H9 (cell line): Measurements from ENCODE around the gene ZNF593. TPM values are rescaled to one million over a fixed set of nuclear protein-coding genes. Genes with fewer than 3 reads are reported as not detected.

Experiments
- DNase-seq: peaks from one replicate; pipeline ENCODE4 v3.0.0-alpha.2; 2017
- H2AFZ ChIP-seq: one replicate; pipeline ENCODE4 v1.6.1; 2013; ENCODE audit warnings: mild to moderate bottlenecking, low read length, control low read depth, moderate library complexity
- H2AK5ac ChIP-seq: 2 replicates; pipeline ENCODE4 v1.6.1; 2013; ENCODE audit warnings: low read length, control low read depth, mixed read lengths; ENCODE audit not compliant: insufficient read length
- H2BK120ac ChIP-seq: one replicate; pipeline ENCODE4 v1.6.1; 2013; ENCODE audit warnings: low read depth, mild to moderate bottlenecking, low read length, control low read depth, inconsistent platforms; ENCODE audit not compliant: poor library complexity, severe bottlenecking
- H2BK12ac ChIP-seq: 2 replicates; pipeline ENCODE4 v1.6.1; 2013; ENCODE audit warnings: low read length, control low read depth, mixed read lengths, low read depth; ENCODE audit not compliant: insufficient read length
- H2BK15ac ChIP-seq: 2 replicates; pipeline ENCODE4 v1.6.1; 2013; ENCODE audit warnings: low read depth, low read length, control low read depth
- H2BK20ac ChIP-seq: one replicate; pipeline ENCODE4 v1.6.1; 2013; ENCODE audit warnings: low read depth, mild to moderate bottlenecking, low read length, control low read depth, inconsistent platforms; ENCODE audit not compliant: poor library complexity, severe bottlenecking
- H2BK5ac ChIP-seq: 2 replicates; pipeline ENCODE4 v1.6.1; 2013; ENCODE audit warnings: low read length, control low read depth, mixed read lengths; ENCODE audit not compliant: insufficient read length
- H3K14ac ChIP-seq: 2 replicates; pipeline ENCODE4 v1.6.1; 2013; ENCODE audit warnings: low read length, control low read depth; ENCODE audit not compliant: insufficient read depth
- H3K18ac ChIP-seq: 2 replicates; pipeline ENCODE4 v1.6.1; 2013; ENCODE audit warnings: low read depth, mild to moderate bottlenecking, mixed read lengths, low read length, control low read depth; ENCODE audit not compliant: insufficient read length
- H3K23ac ChIP-seq: 2 replicates; pipeline ENCODE4 v1.6.1; 2013; ENCODE audit warnings: low read length, control low read depth, mixed read lengths, low read depth; ENCODE audit not compliant: insufficient read length
- H3K23me2 ChIP-seq: 2 replicates; pipeline ENCODE4 v1.6.1; 2013; ENCODE audit warnings: low read depth, mild to moderate bottlenecking, mixed read lengths, low read length, control low read depth; ENCODE audit not compliant: insufficient read length, poor library complexity, severe bottlenecking
- H3K27ac ChIP-seq: 2 replicates; pipeline ENCODE4 v1.5.1; 2013; ENCODE audit warnings: low read length, control low read depth, mixed read lengths, low read depth; ENCODE audit not compliant: insufficient read length
- H3K27me3 ChIP-seq: 2 replicates; pipeline ENCODE4 v1.6.1; 2013; ENCODE audit warnings: low read length, control low read depth, inconsistent platforms; ENCODE audit not compliant: insufficient read depth
- H3K4ac ChIP-seq: 2 replicates; pipeline ENCODE4 v1.6.1; 2013; ENCODE audit warnings: low read depth, mild to moderate bottlenecking, control low read depth, inconsistent platforms, low read length, moderate library complexity
- H3K4me1 ChIP-seq: 2 replicates; pipeline ENCODE4 v1.6.1; 2013; ENCODE audit warnings: low read length, control low read depth, inconsistent platforms; ENCODE audit not compliant: insufficient read depth
- H3K4me2 ChIP-seq: 2 replicates; pipeline ENCODE4 v1.6.1; 2013; ENCODE audit warnings: low read length, control low read depth, mixed read lengths; ENCODE audit not compliant: insufficient read length, insufficient read depth
- H3K56ac ChIP-seq: 2 replicates; pipeline ENCODE4 v1.6.1; 2013; ENCODE audit warnings: low read depth, mild to moderate bottlenecking, mixed read lengths, low read length, control low read depth; ENCODE audit not compliant: insufficient read length
- H3K79me1 ChIP-seq: 2 replicates; pipeline ENCODE4 v1.6.1; 2013; ENCODE audit warnings: low read depth, mild to moderate bottlenecking, moderate library complexity, low read length, control low read depth, inconsistent platforms; ENCODE audit not compliant: insufficient read depth, poor library complexity, severe bottlenecking
- H3K79me2 ChIP-seq: 2 replicates; pipeline ENCODE4 v1.6.1; 2013; ENCODE audit warnings: low read length, control low read depth, inconsistent platforms; ENCODE audit not compliant: insufficient read depth
- H3K9ac ChIP-seq: 2 replicates; pipeline ENCODE4 v1.6.1; 2013; ENCODE audit warnings: low read length, control low read depth, mixed read lengths; ENCODE audit not compliant: insufficient read length; ENCODE audit errors: extremely low read depth
- H3K9me3 ChIP-seq: one replicate; pipeline ENCODE4 v1.6.1; 2013; ENCODE audit warnings: low read depth, low read length, inconsistent platforms; ENCODE audit not compliant: control insufficient read depth
- H3T11ph ChIP-seq: one replicate; pipeline ENCODE4 v1.6.1; 2013; ENCODE audit warnings: mild to moderate bottlenecking, low read length, control low read depth, inconsistent platforms
- H4K20me1 ChIP-seq: one replicate; pipeline ENCODE4 v1.6.1; 2013; ENCODE audit not compliant: control insufficient read depth, insufficient read length, insufficient read depth
- H4K5ac ChIP-seq: 2 replicates; pipeline ENCODE4 v1.6.1; 2013; ENCODE audit warnings: low read depth, mild to moderate bottlenecking, mixed read lengths, low read length, control low read depth; ENCODE audit not compliant: insufficient read length
- H4K8ac ChIP-seq: replicated peaks from 2 replicates; pipeline ENCODE4 v1.6.1; 2013; ENCODE audit warnings: low read length, control low read depth, mixed read lengths, low read depth; ENCODE audit not compliant: insufficient read length
- H4K91ac ChIP-seq: 2 replicates; pipeline ENCODE4 v1.6.1; 2013; ENCODE audit warnings: low read depth, mild to moderate bottlenecking, moderate library complexity, mixed read lengths, low read length, control low read depth; ENCODE audit not compliant: insufficient read length
- H3K27ac Mint-ChIP-seq, 3 experiments: 2 replicates in 2 of 3; 3 replicates in 1 of 3; pipeline ENCODE4 v1.8.0; 2020 to 2021; ENCODE audit warnings: mixed read lengths in 3 of 3, mild to moderate bottlenecking in 1 of 3, moderate library complexity in 1 of 3
- H3K27me3 Mint-ChIP-seq: 2 replicates; pipeline ENCODE4 v1.8.0; 2021; ENCODE audit warnings: low read depth, mild to moderate bottlenecking, moderate library complexity, mixed read lengths
- H3K36me3 Mint-ChIP-seq, 3 experiments: 2 replicates in 2 of 3; 3 replicates in 1 of 3; pipeline ENCODE4 v1.8.0; 2020 to 2021; ENCODE audit warnings: low read depth in 3 of 3, mixed read lengths in 3 of 3; ENCODE audit not compliant: insufficient read depth in 1 of 3
- H3K4me1 Mint-ChIP-seq, 2 experiments: 2 replicates each; pipeline ENCODE4 v1.8.0; 2020; ENCODE audit warnings: mixed read lengths in 2 of 2
- H3K4me3 Mint-ChIP-seq, 2 experiments: 2 replicates in 1 of 2; 3 replicates in 1 of 2; pipeline ENCODE4 v1.8.0; 2020 to 2021; ENCODE audit warnings: mild to moderate bottlenecking in 2 of 2, mixed read lengths in 2 of 2, moderate library complexity in 1 of 2
- H3K9me3 Mint-ChIP-seq, 2 experiments: 2 replicates in 1 of 2; 3 replicates in 1 of 2; pipeline ENCODE4 v1.8.0; 2020; ENCODE audit warnings: mild to moderate bottlenecking in 2 of 2, mixed read lengths in 2 of 2, moderate library complexity in 1 of 2
- WGBS: extraction: QIAGEN DNeasy Blood & Tissue Kit; methylation state at CpG from one replicate; pipeline ENCODE4 v1.1.7; 2013; ENCODE audit warnings: missing lambda C conversion rate, low lambda C conversion rate, mixed read lengths; ENCODE audit not compliant: insufficient read length; ENCODE audit errors: extremely low coverage; 5-methylcytosine and 5-hydroxymethylcytosine counted together
- total RNA-seq: library from RNA; stranded (reverse); gene quantifications from 2 replicates; pipeline ENCODE4 v1.2.1, GENCODE V29; 2021
- TF ChIP-seq, protein P1 (sequence below): fragments of 200-600 bp; sonication (generic); conservative IDR thresholded peaks from 3 replicates; pipeline ENCODE4 v1.8.0; 2021; ENCODE audit warnings: antibody characterized with exemption, mild to moderate bottlenecking

Gene ZNF593
- total RNA-seq, 1 experiment from 2014 or later = 48.2 TPM

DNA sequence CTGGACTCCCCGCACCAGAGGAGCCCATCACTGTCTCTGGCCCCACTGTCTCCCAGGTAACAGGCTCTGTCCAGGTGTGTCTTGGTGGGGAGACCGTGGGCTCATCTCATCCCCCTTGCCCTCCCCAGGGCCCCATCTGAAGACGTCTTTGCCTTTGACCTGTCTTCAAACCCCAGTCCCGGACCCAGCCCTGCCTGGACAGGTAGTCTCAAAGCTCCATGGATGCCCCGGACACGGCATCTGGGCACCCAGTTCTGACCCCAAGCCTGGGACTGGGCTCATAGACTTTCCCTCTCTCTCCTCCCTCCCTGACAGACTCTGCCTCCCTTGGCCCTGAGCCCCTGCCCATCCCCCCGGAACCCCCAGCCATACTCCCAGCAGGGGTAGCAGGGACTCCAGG is 14.4 kb downstream of the ZNF593 start:
- Histone ChIP-seq H2BK15ac (no peak overlapping the region), H3K4ac (no peak overlapping the region), H4K91ac (no peak overlapping the region), H3K79me1 (no peaks in the 10 kb centered on the region), H2BK12ac (no peak overlapping the region), H2BK20ac (no peak overlapping the region), H3K56ac (no peak overlapping the region), H2AFZ (no peak overlapping the region), H3K14ac (no peak overlapping the region), H3K9ac (no peak overlapping the region), H3K18ac (no peak overlapping the region), H3K23ac (no peak overlapping the region), H2BK5ac (no peak overlapping the region), H4K5ac (no peak overlapping the region), H2BK120ac (no peak overlapping the region), H3K27me3 (no peaks in the 10 kb centered on the region), H2AK5ac (no peak overlapping the region), H3K4me1 (no peaks in the 10 kb centered on the region), H4K8ac (no peak overlapping the region), H3K23me2 (no peaks in the 10 kb centered on the region), H3K4me2 (no peak overlapping the region), H3K27ac (no peak overlapping the region), H3T11ph (no peak overlapping the region), H4K20me1 (no peaks in the 10 kb centered on the region), H3K9me3 (no peaks in the 10 kb centered on the region), H3K79me2 (no peaks in the 10 kb centered on the region)
- Mint-ChIP-seq H3K27me3 (no peaks in the 10 kb centered on the region), H3K9me3 (no peaks in the 10 kb centered on the region), H3K27ac (no peak overlapping the region), H3K36me3 (peaks cover 0 to 41% (median 20%) of the 10 kb centered on the region in 3 experiments; a peak in 4 of 7 replicates), H3K4me1 (no peaks in the 10 kb centered on the region), H3K4me3 (no peak overlapping the region)
- TF ChIP-seq, protein P1, sequence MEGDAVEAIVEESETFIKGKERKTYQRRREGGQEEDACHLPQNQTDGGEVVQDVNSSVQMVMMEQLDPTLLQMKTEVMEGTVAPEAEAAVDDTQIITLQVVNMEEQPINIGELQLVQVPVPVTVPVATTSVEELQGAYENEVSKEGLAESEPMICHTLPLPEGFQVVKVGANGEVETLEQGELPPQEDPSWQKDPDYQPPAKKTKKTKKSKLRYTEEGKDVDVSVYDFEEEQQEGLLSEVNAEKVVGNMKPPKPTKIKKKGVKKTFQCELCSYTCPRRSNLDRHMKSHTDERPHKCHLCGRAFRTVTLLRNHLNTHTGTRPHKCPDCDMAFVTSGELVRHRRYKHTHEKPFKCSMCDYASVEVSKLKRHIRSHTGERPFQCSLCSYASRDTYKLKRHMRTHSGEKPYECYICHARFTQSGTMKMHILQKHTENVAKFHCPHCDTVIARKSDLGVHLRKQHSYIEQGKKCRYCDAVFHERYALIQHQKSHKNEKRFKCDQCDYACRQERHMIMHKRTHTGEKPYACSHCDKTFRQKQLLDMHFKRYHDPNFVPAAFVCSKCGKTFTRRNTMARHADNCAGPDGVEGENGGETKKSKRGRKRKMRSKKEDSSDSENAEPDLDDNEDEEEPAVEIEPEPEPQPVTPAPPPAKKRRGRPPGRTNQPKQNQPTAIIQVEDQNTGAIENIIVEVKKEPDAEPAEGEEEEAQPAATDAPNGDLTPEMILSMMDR = no peak
- WGBS = no CpG with 5 or more reads among the region's 7 CpGs
- no peak for DNase-seq
